Inflammatory macrophage treated with lipopolysaccharide for 4 hours (primary cell): Measurements from ENCODE around the gene LMOD2.

ENCODE experiments used
- DNase-seq: peaks from one replicate; pipeline ENCODE4 v3.0.0-alpha.2; 2020

The LMOD2 gene

GRCh38 chr7:123674399-123675180 is 18.9 kb downstream of the LMOD2 start:
- no peak for DNase-seq

GRCh38 chr7:123675181-123675473 is 19.5 kb downstream of the LMOD2 start:
- DNase-seq = peak; percentile 27

GRCh38 chr7:123677061-123677715 is 21.5 kb downstream of the LMOD2 start:
- no peak for DNase-seq

GRCh38 chr7:123679614-123680013 is 23.9 kb downstream of the LMOD2 start:
- DNase-seq = no peak

GRCh38 chr7:123680580-123680979 is 24.9 kb downstream of the LMOD2 start:
- DNase-seq = no peak

- no peak for DNase-seq
Observed at GRCh38 chr7:123681561-123681960, 25.9 kb downstream of the LMOD2 start.

- DNase-seq = peak; percentile 50
Observed at GRCh38 chr7:123682690-123683089, 27.0 kb downstream of the LMOD2 start.

GRCh38 chr7:123687161-123687560 is 31.5 kb downstream of the LMOD2 start:
- no peak for DNase-seq

GRCh38 chr7:123687727-123688126 is 32.1 kb downstream of the LMOD2 start:
- DNase-seq = no peak

GRCh38 chr7:123689250-123689649 is 33.6 kb downstream of the LMOD2 start:
- DNase-seq = no peak

- no peak for DNase-seq
Observed at GRCh38 chr7:123690550-123690949, 34.9 kb downstream of the LMOD2 start.

GRCh38 chr7:123692471-123692877 is 36.8 kb downstream of the LMOD2 start:
- DNase-seq = no peak

GRCh38 chr7:123695944-123696677 is 40.4 kb downstream of the LMOD2 start:
- DNase-seq = no peak

GRCh38 chr7:123705211-123705901 is 49.7 kb downstream of the LMOD2 start:
- DNase-seq = no peak

- DNase-seq = peak; percentile 19
Observed at GRCh38 chr7:123709525-123709924, 53.9 kb downstream of the LMOD2 start.

- no peak for DNase-seq
Observed at GRCh38 chr7:123710683-123711082, 55.0 kb downstream of the LMOD2 start.

- DNase-seq = peak; percentile 48
Observed at GRCh38 chr7:123711832-123712293, 56.2 kb downstream of the LMOD2 start.

- peak; percentile 27 for DNase-seq
Observed at GRCh38 chr7:123712619-123713018, 57.0 kb downstream of the LMOD2 start.
